Activated naive CD4-positive, alpha-beta T cell treated with anti-CD3 and anti-CD28 coated beads, Interleukin-2, amount 10 ng/mL, durations not matched to agents 7 days and 5 days (primary cell): Measurements from ENCODE around the gene USP36.
A peak's percentile ranks its signal among the peaks of the same experiment; 100 is the strongest.
"Not testable (repeated sequence)": the region's sequence is repeated elsewhere in the genome, so short reads cannot be mapped to it uniquely, and the experiment has no call there.

Source experiments
- CTCF ChIA-PET: fragments of 350-600 bp; sonication (Branson Sonifier 250); formaldehyde crosslinking; loops from one replicate; lab custom pipeline; 2021; ENCODE audit warnings: antibody characterized with exemption; lab: Charles Lee
- DNase-seq: peaks from one replicate; pipeline ENCODE4 v3.0.0-alpha.2; 2020
- H3K27ac Mint-ChIP-seq: one replicate; pipeline ENCODE4 v1.8.0; 2021; ENCODE audit warnings: mild to moderate bottlenecking, moderate library complexity, mixed read lengths
- H3K27me3 Mint-ChIP-seq: one replicate; pipeline ENCODE4 v1.8.0; 2021; ENCODE audit warnings: mild to moderate bottlenecking, mixed read lengths
- H3K36me3 Mint-ChIP-seq: one replicate; pipeline ENCODE4 v1.8.0; 2021; ENCODE audit warnings: mixed read lengths
- H3K4me1 Mint-ChIP-seq: one replicate; pipeline ENCODE4 v1.8.0; 2021; ENCODE audit warnings: mixed read lengths
- H3K4me3 Mint-ChIP-seq: one replicate; pipeline ENCODE4 v1.8.0; 2021; ENCODE audit warnings: mild to moderate bottlenecking, moderate library complexity, mixed read lengths
- H3K9me3 Mint-ChIP-seq: one replicate; pipeline ENCODE4 v1.8.0; 2021; ENCODE audit warnings: mixed read lengths

Gene USP36

DNA sequence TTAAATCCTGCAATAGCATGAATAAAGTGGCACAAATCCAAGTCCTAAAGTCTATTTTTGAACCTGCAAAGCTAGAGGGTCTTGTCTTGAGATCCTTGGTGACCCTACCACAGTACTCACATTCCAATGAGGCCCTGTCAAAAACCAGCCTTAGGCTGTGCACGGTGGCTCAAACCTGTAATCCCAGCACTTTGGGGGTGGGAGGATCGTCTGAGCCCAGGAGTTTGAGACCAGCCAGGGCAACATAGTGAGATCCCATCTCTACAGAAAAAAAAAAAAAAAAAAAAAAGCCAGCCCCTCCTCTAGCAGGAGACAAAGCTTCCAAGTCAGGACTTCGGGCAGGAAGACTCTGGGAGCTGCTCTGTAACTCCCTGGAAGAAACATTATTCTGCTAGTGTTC is 74.8 kb downstream of the USP36 start:
- peak; percentile 2 for DNase-seq

GRCh38 chr17:78764871-78765270 is 75.7 kb downstream of the USP36 start:
- CTCF ChIA-PET = interaction anchor here (0.8 to 1.3 kb wide), 2 partner anchors 15 to 61 kb away, joined by 3 read pairs; no protein-coding TSS in a partner anchor
- H3K4me3 Mint-ChIP-seq = no peak overlapping the region

More for the DNA sequence above, 74.8 kb downstream of the USP36 start:
- Mint-ChIP-seq H3K27me3 (no peaks in the 10 kb centered on the region), H3K9me3 (no peaks in the 10 kb centered on the region), H3K27ac (no peak overlapping the region), H3K4me1 (peaks cover 49% of the 10 kb centered on the region), H3K4me3 (no peak overlapping the region), H3K36me3 (peaks cover 21% of the 10 kb centered on the region)
- CTCF ChIA-PET = interaction anchor here (1.3 to 1.8 kb wide), 2 partner anchors 18 to 33 kb away, joined by 3 read pairs; no protein-coding TSS in a partner anchor

DNA sequence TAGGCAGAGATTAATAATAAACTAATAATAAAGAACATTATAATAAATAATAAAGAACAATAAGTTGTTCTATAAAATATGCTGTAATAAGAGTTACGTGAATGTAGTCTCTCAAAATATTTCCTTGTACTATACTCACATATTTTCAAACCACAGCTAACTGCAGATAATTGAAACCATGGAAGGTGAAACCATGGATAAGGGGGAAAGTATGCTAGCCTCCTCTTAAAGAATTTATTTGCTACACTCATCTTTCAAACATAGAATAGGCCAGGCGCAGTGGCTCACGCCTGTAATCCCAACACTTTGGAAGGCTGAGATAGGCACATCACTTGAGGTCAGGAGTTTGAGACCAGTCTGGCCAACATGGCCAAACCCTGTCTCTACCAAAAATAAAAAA is 77.1 kb downstream of the USP36 start:
- no peak overlapping the region for H3K4me3 Mint-ChIP-seq
- no peak for DNase-seq
- H3K9me3 Mint-ChIP-seq = no peaks in the 10 kb centered on the region
- no peaks in the 10 kb centered on the region for H3K27me3 Mint-ChIP-seq
- CTCF ChIA-PET = interaction anchor here (2.3 kb wide), 1 partner anchor 13 kb away, joined by 6 read pairs; no protein-coding TSS in a partner anchor
- H3K36me3 Mint-ChIP-seq = peaks cover 21% of the 10 kb centered on the region
- peaks cover 64% of the 10 kb centered on the region for H3K4me1 Mint-ChIP-seq
- no peak overlapping the region for H3K27ac Mint-ChIP-seq

More at GRCh38 chr17:78764871-78765270, 75.7 kb downstream of the USP36 start:
- Mint-ChIP-seq H3K27ac (peak overlapping the region; percentile 26), H3K9me3 (no peaks in the 10 kb centered on the region), H3K4me1 (peaks cover 50% of the 10 kb centered on the region), H3K27me3 (no peaks in the 10 kb centered on the region), H3K36me3 (peaks cover 19% of the 10 kb centered on the region)
- DNase-seq = peak; percentile 14

DNA sequence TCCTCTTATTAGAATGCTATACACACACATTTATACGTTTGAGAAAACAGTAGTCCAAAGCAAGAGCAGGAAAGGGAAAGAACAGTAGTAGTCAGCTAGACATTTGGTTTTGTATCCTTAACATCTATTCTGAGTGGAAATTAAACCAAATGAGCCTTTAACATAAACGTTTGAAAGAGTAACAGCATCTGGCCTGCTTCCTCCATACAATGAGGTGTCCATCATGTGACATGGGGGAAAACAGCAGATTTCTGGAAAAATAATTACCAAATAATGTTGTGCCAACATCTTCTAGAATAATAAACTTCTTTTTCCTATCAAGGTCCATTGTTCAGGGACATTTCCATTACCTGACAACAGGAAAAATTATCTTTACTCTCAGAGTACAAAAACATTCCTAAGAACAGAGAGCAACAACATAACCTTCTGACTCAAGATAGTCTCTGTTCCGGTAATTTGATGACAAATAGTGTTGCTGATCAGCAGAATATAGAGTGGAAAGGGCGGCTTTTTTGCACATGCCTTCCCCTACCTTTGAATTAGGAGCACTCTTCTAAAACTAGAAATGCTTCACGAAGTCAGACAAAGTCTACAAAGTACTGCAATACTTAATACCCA is 78.7 kb downstream of the USP36 start:
- H3K4me3 Mint-ChIP-seq = peak overlapping the region; percentile 12

GRCh38 chr17:78759969-78760352 is 80.7 kb downstream of the USP36 start:
- no peaks in the 10 kb centered on the region for H3K27me3 Mint-ChIP-seq
- H3K9me3 Mint-ChIP-seq = no peaks in the 10 kb centered on the region
- peak overlapping the region; percentile 45 for H3K4me3 Mint-ChIP-seq
- peak overlapping the region; percentile 91 for H3K27ac Mint-ChIP-seq
- CTCF ChIA-PET = interaction anchor here (0.8 to 2.7 kb wide), 4 partner anchors 9 to 59 kb away, joined by 3 to 15 read pairs (median 3); no protein-coding TSS in a partner anchor
- peak; percentile 10 for DNase-seq
- H3K4me1 Mint-ChIP-seq = peaks cover 91% of the 10 kb centered on the region
- H3K36me3 Mint-ChIP-seq = peaks cover 35% of the 10 kb centered on the region

More for the DNA sequence above, 78.7 kb downstream of the USP36 start:
- Mint-ChIP-seq H3K9me3 (no peaks in the 10 kb centered on the region), H3K4me1 (peaks cover 80% of the 10 kb centered on the region), H3K27ac (peak overlapping the region; percentile 84), H3K36me3 (peaks cover 26% of the 10 kb centered on the region), H3K27me3 (no peaks in the 10 kb centered on the region)
- DNase-seq = peak; percentile 18
- CTCF ChIA-PET = interaction anchor here (1.2 to 2.3 kb wide), 2 partner anchors 9 to 11 kb away, joined by 3 to 6 read pairs; no protein-coding TSS in a partner anchor

- Mint-ChIP-seq H3K27me3 (no peaks in the 10 kb centered on the region), H3K36me3 (peaks cover 29% of the 10 kb centered on the region), H3K4me3 (peak overlapping the region; percentile 45), H3K27ac (peak overlapping the region; percentile 91), H3K4me1 (peaks cover 89% of the 10 kb centered on the region), H3K9me3 (no peaks in the 10 kb centered on the region)
- DNase-seq = peak; percentile 90
- CTCF ChIA-PET = interaction anchor here (0.8 to 2.7 kb wide), 5 partner anchors 10 to 59 kb away, joined by 3 to 15 read pairs (median 3); no protein-coding TSS in a partner anchor
Observed at GRCh38 chr17:78759203-78759968, 81.2 kb downstream of the USP36 start.

DNA sequence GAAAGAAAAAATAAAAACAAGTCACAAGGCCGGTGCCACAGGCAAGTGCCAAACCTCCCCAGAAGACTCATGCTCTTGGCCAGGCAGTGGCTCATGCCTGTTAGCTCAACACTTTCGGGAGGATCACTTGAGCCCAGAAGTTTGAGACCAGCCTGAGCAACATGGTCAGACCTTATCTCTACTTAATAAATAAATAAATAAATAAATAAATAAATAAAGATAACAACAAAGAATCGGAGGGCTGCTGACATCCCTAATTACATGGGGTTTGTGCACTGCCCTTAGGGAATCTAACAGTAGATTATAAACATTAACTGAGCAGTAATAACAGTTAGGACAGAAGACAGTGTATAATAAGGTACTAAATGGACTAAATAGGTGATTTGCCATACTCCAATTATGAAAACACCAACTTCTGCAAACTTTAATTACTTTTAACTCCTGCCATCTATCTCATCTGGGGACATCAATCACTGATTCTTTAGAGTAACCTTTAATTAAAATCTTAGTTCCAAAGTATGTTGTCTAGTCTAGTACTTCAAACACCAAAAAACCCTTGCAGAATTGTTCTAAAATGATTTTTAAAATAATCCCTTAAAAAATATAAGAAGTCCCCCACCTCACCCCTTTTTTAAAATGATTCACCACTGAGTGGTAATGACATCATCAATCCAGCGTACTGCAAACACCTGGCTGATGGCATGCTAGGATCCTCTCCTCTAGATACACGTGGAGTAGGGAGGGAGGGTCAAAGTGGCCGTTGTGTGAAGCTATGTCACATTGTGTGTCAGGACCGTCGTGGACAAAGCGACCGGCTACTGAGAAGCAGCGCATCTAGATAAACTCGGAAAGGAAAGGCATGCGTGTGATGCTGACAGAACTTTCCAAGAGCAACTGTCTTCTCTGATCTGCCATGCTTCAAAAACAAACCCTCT is 87.0 kb downstream of the USP36 start:
- CTCF ChIA-PET = no interaction called here
- H3K4me1 Mint-ChIP-seq = peaks cover 94% of the 10 kb centered on the region
- peak overlapping the region; percentile 61 for H3K4me3 Mint-ChIP-seq
- H3K27ac Mint-ChIP-seq = peak overlapping the region; percentile 89
- no peaks in the 10 kb centered on the region for H3K9me3 Mint-ChIP-seq
- no peaks in the 10 kb centered on the region for H3K27me3 Mint-ChIP-seq
- H3K36me3 Mint-ChIP-seq = peaks cover 39% of the 10 kb centered on the region
- peak; percentile 56 for DNase-seq

GRCh38 chr17:78751447-78752161 is 89.0 kb downstream of the USP36 start:
- Mint-ChIP-seq H3K4me3 (peak overlapping the region; percentile 6), H3K36me3 (peaks cover 38% of the 10 kb centered on the region), H3K9me3 (no peaks in the 10 kb centered on the region), H3K4me1 (peaks cover 93% of the 10 kb centered on the region), H3K27me3 (no peaks in the 10 kb centered on the region), H3K27ac (peak overlapping the region; percentile 90)
- peak; percentile 14 for DNase-seq
- CTCF ChIA-PET = interaction anchor here (1.9 to 3.5 kb wide), 2 partner anchors 12 to 16 kb away, joined by 6 to 21 read pairs; no protein-coding TSS in a partner anchor

GRCh38 chr17:78751000-78751399 is 89.6 kb downstream of the USP36 start:
- not testable (repeated sequence) for H3K9me3 Mint-ChIP-seq, H3K27me3 Mint-ChIP-seq, H3K4me3 Mint-ChIP-seq
- peak; percentile 18 for DNase-seq
- Mint-ChIP-seq H3K36me3 (peaks cover 38% of the 10 kb centered on the region), H3K27ac (peak overlapping the region; percentile 90), H3K4me1 (peaks cover 93% of the 10 kb centered on the region)
- CTCF ChIA-PET = interaction anchor here (1.9 to 3.5 kb wide), 2 partner anchors 12 to 17 kb away, joined by 6 to 21 read pairs; no protein-coding TSS in a partner anchor

GRCh38 chr17:78748730-78749317 is 91.8 kb downstream of the USP36 start:
- H3K27me3 Mint-ChIP-seq = no peaks in the 10 kb centered on the region
- peaks cover 96% of the 10 kb centered on the region for H3K4me1 Mint-ChIP-seq
- H3K36me3 Mint-ChIP-seq = peaks cover 46% of the 10 kb centered on the region
- peak overlapping the region; percentile 72 for H3K4me3 Mint-ChIP-seq
- peak overlapping the region; percentile 91 for H3K27ac Mint-ChIP-seq
- H3K9me3 Mint-ChIP-seq = no peaks in the 10 kb centered on the region
- CTCF ChIA-PET = interaction anchor here (0.6 to 3.5 kb wide), 10 partner anchors 8 to 31 kb away, joined by 3 to 21 read pairs (median 4); no protein-coding TSS in a partner anchor
- peak; percentile 90 for DNase-seq

GRCh38 chr17:78748048-78748729 is 92.4 kb downstream of the USP36 start:
- peak; percentile 69 for DNase-seq
- no peaks in the 10 kb centered on the region for H3K27me3 Mint-ChIP-seq
- peaks cover 51% of the 10 kb centered on the region for H3K36me3 Mint-ChIP-seq
- peaks cover 98% of the 10 kb centered on the region for H3K4me1 Mint-ChIP-seq
- no peaks in the 10 kb centered on the region for H3K9me3 Mint-ChIP-seq
- H3K27ac Mint-ChIP-seq = peak overlapping the region; percentile 91
- CTCF ChIA-PET = interaction anchor here (0.6 to 2.6 kb wide), 11 partner anchors 9 to 40 kb away, joined by 3 to 10 read pairs (median 4); no protein-coding TSS in a partner anchor
- peak overlapping the region; percentile 72 for H3K4me3 Mint-ChIP-seq

- Mint-ChIP-seq H3K36me3 (peaks cover 51% of the 10 kb centered on the region), H3K27me3 (no peaks in the 10 kb centered on the region), H3K9me3 (no peaks in the 10 kb centered on the region), H3K27ac (peak overlapping the region; percentile 91), H3K4me1 (peaks cover 97% of the 10 kb centered on the region), H3K4me3 (peak overlapping the region; percentile 72)
- CTCF ChIA-PET = interaction anchor here (0.8 to 2.6 kb wide), 10 partner anchors 10 to 39 kb away, joined by 3 to 10 read pairs (median 4); no protein-coding TSS in a partner anchor
- DNase-seq = peak; percentile 22
Observed at GRCh38 chr17:78747488-78747887, 93.1 kb downstream of the USP36 start.
